Activated naive CD4-positive, alpha-beta T cell treated with anti-CD3 and anti-CD28 coated beads, Interleukin-2, amount 50 U/mL, for 72 hours (primary cell): ENCODE data around the gene TMEM123. TPM values are rescaled to one million over a fixed set of nuclear protein-coding genes. Genes with fewer than 3 reads are reported as not detected.
"Not testable (repeated sequence)": the region's sequence is repeated elsewhere in the genome, so short reads cannot be mapped to it uniquely, and the experiment has no call there.

Experiments used
- ATAC-seq, 2 donors: fragments of 150-1000 bp; cut with Tn5 transposase; 2 replicates each; pipeline ENCODE4 v1.10.0; 2021; ENCODE audit warnings: mild to moderate bottlenecking in 2 of 2, moderate library complexity in 2 of 2
- DNase-seq, 2 donors: peaks; one replicate each; pipeline ENCODE4 v3.0.0; 2021 to 2022; ENCODE audit warnings: low spot score in 2 of 2
- H3K27ac Mint-ChIP-seq, 2 donors: one replicate each; pipeline ENCODE4 v1.8.0; 2022; ENCODE audit warnings: mild to moderate bottlenecking in 2 of 2, mixed read lengths in 2 of 2
- H3K36me3 Mint-ChIP-seq, 2 donors: one replicate each; pipeline ENCODE4 v1.8.0; 2022; ENCODE audit warnings: mixed read lengths in 2 of 2
- H3K9me3 Mint-ChIP-seq, 2 donors: one replicate each; pipeline ENCODE4 v1.8.0; 2022; ENCODE audit warnings: mixed read lengths in 2 of 2
- total RNA-seq, 2 donors: library from RNA; stranded (reverse); gene quantifications; one replicate each; pipeline ENCODE4 v1.2.3, GENCODE V29; 2022

The TMEM123 gene
- total RNA-seq, 2 donors from 2014 or later: 193 to 330 TPM

- Mint-ChIP-seq H3K36me3 (peaks cover 36 to 93% of the 10 kb centered on the region in 2 donors), H3K27ac (peak overlapping the region; percentile 60 to 70), H3K9me3 (peaks cover 4 to 14% of the 10 kb centered on the region in 2 donors)
- not testable (repeated sequence) for DNase-seq, ATAC-seq
Measured at GRCh38 chr11:102439063-102439363, 13.6 kb downstream of the TMEM123 start.

GRCh38 chr11:102438311-102439062, 14.1 kb downstream of the TMEM123 start:
- peak overlapping the region; percentile 60 to 70 for H3K27ac Mint-ChIP-seq
- peaks cover 7 to 18% of the 10 kb centered on the region in 2 donors for H3K9me3 Mint-ChIP-seq
- ATAC-seq: no peak
- H3K36me3 Mint-ChIP-seq: peaks cover 35 to 93% of the 10 kb centered on the region in 2 donors
- DNase-seq: no peak

GRCh38 chr11:102437727-102438126, 14.8 kb downstream of the TMEM123 start:
- DNase-seq (no peak), ATAC-seq (no peak)
- H3K27ac Mint-ChIP-seq: no peak overlapping the region
- peaks cover 13 to 25% of the 10 kb centered on the region in 2 donors for H3K9me3 Mint-ChIP-seq
- peaks cover 35 to 93% of the 10 kb centered on the region in 2 donors for H3K36me3 Mint-ChIP-seq

- DNase-seq (no peak), ATAC-seq (no peak)
- H3K27ac Mint-ChIP-seq: peak overlapping the region; percentile 17 to 47
- peaks cover 21 to 30% of the 10 kb centered on the region in 2 donors for H3K9me3 Mint-ChIP-seq
- peaks cover 37 to 95% of the 10 kb centered on the region in 2 donors for H3K36me3 Mint-ChIP-seq
Measured at GRCh38 chr11:102436976-102437375, 15.6 kb downstream of the TMEM123 start.

GRCh38 chr11:102436561-102436960, 16.0 kb downstream of the TMEM123 start:
- Mint-ChIP-seq H3K27ac (peak overlapping the region in 1 of 2 donors; percentile 67), H3K9me3 (peaks cover 23 to 33% of the 10 kb centered on the region in 2 donors), H3K36me3 (peaks cover 41 to 96% of the 10 kb centered on the region in 2 donors)
- ATAC-seq (no peak), DNase-seq (no peak)

- H3K27ac Mint-ChIP-seq: peak overlapping the region in 1 of 2 donors; percentile 4
- DNase-seq: no peak
- H3K9me3 Mint-ChIP-seq: peaks cover 23 to 33% of the 10 kb centered on the region in 2 donors
- ATAC-seq: peak in 1 of 2 donors; percentile 54
- peaks cover 44 to 92% of the 10 kb centered on the region in 2 donors for H3K36me3 Mint-ChIP-seq
Measured at GRCh38 chr11:102435688-102436087, 16.9 kb downstream of the TMEM123 start.

- Mint-ChIP-seq H3K27ac (peak overlapping the region; percentile 38 to 95), H3K36me3 (peaks cover 57 to 93% of the 10 kb centered on the region in 2 donors), H3K9me3 (peaks cover 23 to 33% of the 10 kb centered on the region in 2 donors)
- ATAC-seq: peak in 1 of 2 donors; percentile 27
- not testable (repeated sequence) for DNase-seq
Measured at GRCh38 chr11:102433571-102433970, 19.0 kb downstream of the TMEM123 start.

GRCh38 chr11:102432560-102432959, 20.0 kb downstream of the TMEM123 start:
- not testable (repeated sequence) for DNase-seq, ATAC-seq
- H3K9me3 Mint-ChIP-seq: peaks cover 23 to 33% of the 10 kb centered on the region in 2 donors
- H3K27ac Mint-ChIP-seq: peak overlapping the region; percentile 22 to 95
- peaks cover 53 to 83% of the 10 kb centered on the region in 2 donors for H3K36me3 Mint-ChIP-seq

GRCh38 chr11:102431404-102431803, 21.2 kb downstream of the TMEM123 start:
- Mint-ChIP-seq H3K27ac (peak overlapping the region; percentile 77 to 95), H3K36me3 (peaks cover 48 to 79% of the 10 kb centered on the region in 2 donors), H3K9me3 (peaks cover 23 to 33% of the 10 kb centered on the region in 2 donors)
- DNase-seq: no peak
- no peak for ATAC-seq

- peak; percentile 93 to 94 for ATAC-seq
- Mint-ChIP-seq H3K36me3 (peaks cover 48 to 75% of the 10 kb centered on the region in 2 donors), H3K27ac (peak overlapping the region; percentile 95 to 96), H3K9me3 (peaks cover 23 to 27% of the 10 kb centered on the region in 2 donors)
- peak in 1 of 2 donors; percentile 57 for DNase-seq
Measured at GRCh38 chr11:102430158-102430836, 22.3 kb downstream of the TMEM123 start.

- no peak for DNase-seq
- H3K9me3 Mint-ChIP-seq: peaks cover 23% of the 10 kb centered on the region in 2 donors
- peaks cover 47 to 75% of the 10 kb centered on the region in 2 donors for H3K36me3 Mint-ChIP-seq
- peak overlapping the region; percentile 95 to 96 for H3K27ac Mint-ChIP-seq
- ATAC-seq: peak; percentile 5 to 13
Measured at GRCh38 chr11:102429691-102430090, 22.9 kb downstream of the TMEM123 start.

GRCh38 chr11:102429226-102429625, 23.3 kb downstream of the TMEM123 start:
- no peak for DNase-seq
- ATAC-seq: no peak
- Mint-ChIP-seq H3K36me3 (peaks cover 43 to 74% of the 10 kb centered on the region in 2 donors), H3K27ac (peak overlapping the region; percentile 95 to 96), H3K9me3 (peaks cover 19% of the 10 kb centered on the region in 2 donors)

GRCh38 chr11:102428696-102429095, 23.9 kb downstream of the TMEM123 start:
- DNase-seq: no peak
- ATAC-seq: no peak
- Mint-ChIP-seq H3K36me3 (peaks cover 40 to 69% of the 10 kb centered on the region in 2 donors), H3K27ac (peak overlapping the region; percentile 95 to 96), H3K9me3 (peaks cover 17 to 18% of the 10 kb centered on the region in 2 donors)

- H3K9me3 Mint-ChIP-seq: peaks cover 3 to 4% of the 10 kb centered on the region in 2 donors
- ATAC-seq (no peak), DNase-seq (no peak)
- peak overlapping the region; percentile 78 to 96 for H3K27ac Mint-ChIP-seq
- peaks cover 24 to 53% of the 10 kb centered on the region in 2 donors for H3K36me3 Mint-ChIP-seq
Measured at GRCh38 chr11:102427068-102427467, 25.5 kb downstream of the TMEM123 start.

GRCh38 chr11:102426570-102426969, 26.0 kb downstream of the TMEM123 start:
- Mint-ChIP-seq H3K36me3 (peaks cover 19 to 53% of the 10 kb centered on the region in 2 donors), H3K9me3 (no peaks in the 10 kb centered on the region), H3K27ac (peak overlapping the region in 1 of 2 donors; percentile 65)
- ATAC-seq: no peak
- no peak for DNase-seq

GRCh38 chr11:102426000-102426399, 26.6 kb downstream of the TMEM123 start:
- H3K36me3 Mint-ChIP-seq: peaks cover 17 to 54% of the 10 kb centered on the region in 2 donors
- DNase-seq (no peak), ATAC-seq (no peak)
- peak overlapping the region in 1 of 2 donors; percentile 91 for H3K27ac Mint-ChIP-seq
- no peaks in the 10 kb centered on the region for H3K9me3 Mint-ChIP-seq

GRCh38 chr11:102423936-102424335, 28.6 kb downstream of the TMEM123 start:
- DNase-seq (no peak), ATAC-seq (no peak)
- H3K36me3 Mint-ChIP-seq: peaks cover 11 to 52% of the 10 kb centered on the region in 2 donors
- no peak overlapping the region for H3K27ac Mint-ChIP-seq
- peaks cover 0 to under 1% of the 10 kb centered on the region in 2 donors for H3K9me3 Mint-ChIP-seq
